Measurements from ENCODE around the gene MIX23.

DNA sequence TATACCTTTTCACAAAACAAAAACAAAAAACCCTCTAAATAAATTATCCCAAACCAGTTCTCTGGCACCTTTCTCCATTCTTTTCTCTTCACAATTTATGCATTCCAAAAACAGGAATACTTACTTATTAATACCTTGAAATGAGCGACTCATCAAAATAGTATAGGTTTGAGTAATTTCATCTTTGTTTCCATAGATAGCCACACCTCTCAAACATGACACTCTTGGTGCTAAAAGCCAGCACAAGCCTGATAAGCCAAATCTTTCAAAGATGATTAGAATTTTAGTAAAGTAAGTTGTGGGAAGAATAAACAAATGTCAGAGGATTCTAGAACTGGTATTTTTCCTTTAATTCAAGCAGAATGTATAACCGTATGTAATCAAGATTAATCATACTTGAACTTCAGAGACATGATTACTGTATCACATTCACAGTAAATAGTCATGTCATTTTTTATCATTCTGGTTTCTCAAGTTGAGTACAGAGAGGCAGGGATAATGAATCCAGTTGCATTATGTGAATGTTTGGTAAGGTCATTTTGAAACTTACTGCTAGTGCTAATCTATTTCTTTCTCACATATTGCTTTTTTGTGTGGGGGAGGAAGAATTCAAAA, 44.9 kb upstream of the MIX23 start:
- TF ChIP-seq, protein P1, sequence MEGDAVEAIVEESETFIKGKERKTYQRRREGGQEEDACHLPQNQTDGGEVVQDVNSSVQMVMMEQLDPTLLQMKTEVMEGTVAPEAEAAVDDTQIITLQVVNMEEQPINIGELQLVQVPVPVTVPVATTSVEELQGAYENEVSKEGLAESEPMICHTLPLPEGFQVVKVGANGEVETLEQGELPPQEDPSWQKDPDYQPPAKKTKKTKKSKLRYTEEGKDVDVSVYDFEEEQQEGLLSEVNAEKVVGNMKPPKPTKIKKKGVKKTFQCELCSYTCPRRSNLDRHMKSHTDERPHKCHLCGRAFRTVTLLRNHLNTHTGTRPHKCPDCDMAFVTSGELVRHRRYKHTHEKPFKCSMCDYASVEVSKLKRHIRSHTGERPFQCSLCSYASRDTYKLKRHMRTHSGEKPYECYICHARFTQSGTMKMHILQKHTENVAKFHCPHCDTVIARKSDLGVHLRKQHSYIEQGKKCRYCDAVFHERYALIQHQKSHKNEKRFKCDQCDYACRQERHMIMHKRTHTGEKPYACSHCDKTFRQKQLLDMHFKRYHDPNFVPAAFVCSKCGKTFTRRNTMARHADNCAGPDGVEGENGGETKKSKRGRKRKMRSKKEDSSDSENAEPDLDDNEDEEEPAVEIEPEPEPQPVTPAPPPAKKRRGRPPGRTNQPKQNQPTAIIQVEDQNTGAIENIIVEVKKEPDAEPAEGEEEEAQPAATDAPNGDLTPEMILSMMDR (IDR thresholded peaks at IDR 0.05): no peak
- TF ChIP-seq EP300 (IDR thresholded peaks at IDR 0.05): no peak
- no peak for TF ChIP-seq POLR2A (IDR thresholded peaks at IDR 0.05)

Measured in suprapubic skin (tissue), 3 donors.